GM18508 (cell line): Measurements from ENCODE around the gene MTR.

ENCODE experiments used
- ATAC-seq: cut with Tn5 transposase; IDR thresholded peaks from one replicate; pipeline ENCODE4 v1.9.1; 2021; ENCODE audit warnings: moderate number of reproducible peaks; ENCODE audit not compliant: insufficient read depth, unreplicated experiment

MTR gene

DNA sequence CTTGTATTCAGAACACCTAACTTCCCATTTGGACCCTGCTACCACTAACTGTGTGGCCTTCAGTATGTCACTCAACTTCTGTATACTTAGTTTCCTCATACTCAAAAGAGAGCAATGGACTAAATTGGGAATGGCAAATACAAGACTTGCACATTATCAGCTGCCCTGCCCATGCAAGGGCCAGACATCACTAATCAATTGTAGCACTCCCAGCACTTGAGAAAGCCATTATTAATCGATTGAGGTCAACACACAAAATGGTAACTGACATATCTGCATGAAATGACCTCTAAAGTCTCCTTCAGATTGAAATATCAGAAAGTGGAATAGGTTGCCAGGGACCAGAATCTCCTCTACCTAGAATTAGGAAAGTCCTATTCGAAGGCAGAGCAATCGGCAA is 149.9 kb downstream of the MTR start:
- no peak for ATAC-seq

DNA sequence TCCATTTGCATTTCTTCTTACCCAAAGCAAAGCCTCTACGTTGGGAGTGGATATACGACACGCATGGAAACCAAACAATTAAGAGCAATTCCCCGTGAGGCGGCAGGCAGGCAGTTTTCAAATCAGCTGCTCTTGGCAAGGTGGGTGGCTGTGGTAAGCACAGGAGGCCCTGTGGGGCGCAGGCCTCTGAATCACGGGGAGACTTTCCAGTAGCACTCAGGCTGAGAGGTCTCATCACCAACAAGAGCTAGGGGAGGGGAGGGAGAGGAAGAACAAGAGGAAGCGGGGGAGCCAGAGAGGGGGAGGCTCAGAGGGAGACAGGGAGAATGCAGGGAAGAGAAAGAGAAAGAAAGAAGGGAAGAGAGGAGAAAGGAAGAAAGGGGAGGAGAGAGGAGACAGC is 152.7 kb downstream of the MTR start:
- ATAC-seq: no peak

DNA sequence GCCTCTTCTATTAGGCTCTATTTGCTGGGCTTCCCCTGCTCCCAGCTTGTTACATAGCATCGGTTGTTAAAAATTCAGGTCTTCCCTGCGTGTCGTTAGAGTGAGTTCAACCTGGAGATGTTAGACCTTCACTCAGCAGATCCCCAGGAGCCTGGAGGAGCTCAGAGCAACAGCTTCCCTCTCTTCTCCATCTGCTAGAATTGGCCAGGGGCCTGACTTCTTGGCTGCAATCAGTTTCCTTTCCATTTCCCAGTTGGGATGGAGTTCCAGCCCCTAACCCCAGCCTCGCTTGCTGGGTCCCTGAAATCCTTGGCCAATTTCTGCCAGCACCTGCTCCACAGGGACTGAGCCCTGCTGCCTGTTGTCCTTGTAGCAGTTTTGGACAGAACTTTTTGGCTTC is 153.3 kb downstream of the MTR start:
- ATAC-seq: no peak

DNA sequence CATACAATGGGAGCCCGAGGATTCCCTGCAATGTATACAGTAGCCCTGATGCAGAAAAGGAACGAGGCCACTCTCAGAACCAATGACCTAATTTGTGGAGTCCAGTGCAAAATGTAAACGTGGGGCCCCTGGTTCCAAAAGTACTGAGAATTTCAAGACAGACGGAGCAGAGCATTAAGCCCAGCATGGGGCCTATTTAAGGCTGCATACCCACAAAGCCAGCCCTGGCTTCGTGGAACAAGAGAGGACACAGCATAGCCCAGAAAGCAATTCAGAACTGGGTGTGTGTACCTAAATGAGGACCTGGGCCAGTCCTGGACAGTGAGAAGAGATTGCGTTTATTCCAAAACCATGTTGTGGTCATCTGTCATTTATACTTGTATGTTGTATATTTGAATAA is 153.9 kb downstream of the MTR start:
- ATAC-seq: no peak

DNA sequence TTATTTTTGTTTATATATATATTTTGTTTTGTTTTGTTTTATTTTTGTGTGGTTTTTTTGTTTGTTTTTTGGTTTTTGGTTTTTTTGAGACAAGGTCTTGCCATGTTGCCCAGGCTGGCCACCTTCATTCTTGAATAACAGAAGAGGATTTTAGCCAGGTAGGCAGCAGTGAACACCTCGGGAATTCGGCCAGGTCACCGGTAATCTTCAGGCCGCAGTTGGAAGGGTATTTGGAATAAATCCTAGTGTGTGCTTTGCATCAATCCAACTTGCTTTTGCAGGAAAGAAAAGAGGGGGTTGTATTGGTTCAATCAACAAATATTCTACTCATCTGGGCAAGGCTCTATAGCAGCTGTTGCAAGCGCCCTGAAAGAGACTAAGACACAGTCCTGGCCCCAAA is 155.3 kb downstream of the MTR start:
- no peak for ATAC-seq

DNA sequence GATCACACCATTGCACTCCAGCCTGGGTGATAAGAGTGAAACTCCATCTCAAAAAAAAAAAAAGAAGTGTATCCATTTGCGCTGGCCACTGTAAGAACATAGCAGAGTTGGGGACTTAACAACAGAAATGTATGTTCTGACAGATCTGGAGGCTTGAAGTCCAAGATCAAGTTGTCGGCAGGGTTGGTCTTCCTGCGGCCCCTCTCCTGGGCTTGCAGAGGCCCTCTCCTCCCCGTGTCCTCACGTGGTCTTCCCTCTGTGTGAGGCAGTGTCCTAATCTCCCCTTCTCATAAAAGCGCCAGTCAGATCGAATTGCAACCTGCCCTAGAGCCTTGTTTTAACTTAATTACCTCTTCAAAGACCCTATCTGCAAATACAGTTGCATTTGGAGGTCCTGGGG is 156.6 kb downstream of the MTR start:
- no peak for ATAC-seq

DNA sequence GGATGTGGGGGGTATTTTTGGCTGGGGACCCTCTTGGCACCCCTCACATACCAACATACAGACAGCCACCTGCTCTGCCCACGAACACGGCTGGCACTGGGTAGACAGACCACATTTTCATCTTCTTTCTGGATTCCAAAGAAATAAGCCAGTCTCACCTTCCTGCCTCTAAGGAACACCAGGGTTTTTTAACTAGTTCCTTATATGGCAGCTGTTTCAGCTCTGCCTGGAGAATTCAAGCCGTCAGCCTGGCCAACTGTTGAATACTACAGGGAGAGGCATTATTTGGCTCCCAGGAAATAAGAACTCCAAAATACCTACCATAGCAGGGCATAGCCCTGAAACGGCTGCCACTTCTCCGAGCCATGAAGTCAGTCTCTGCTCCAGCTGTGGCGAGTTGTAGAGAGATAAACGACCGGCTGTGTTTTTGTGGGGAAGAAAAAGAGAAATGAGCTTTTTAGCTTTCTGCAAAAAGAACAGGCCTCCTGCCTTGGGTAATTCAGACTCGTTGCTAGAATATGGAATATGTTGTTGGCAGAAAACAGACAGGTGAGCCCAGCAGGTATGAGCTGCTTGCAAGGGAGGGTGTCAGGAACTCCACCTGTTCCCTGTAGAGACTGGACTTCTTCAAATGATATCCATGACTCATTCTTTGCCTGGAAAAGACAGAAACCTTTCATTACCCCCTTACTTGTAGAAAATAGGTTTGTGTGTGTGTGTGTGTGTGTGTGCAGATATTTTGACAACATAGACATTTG is 157.3 kb downstream of the MTR start:
- no peak for ATAC-seq

DNA sequence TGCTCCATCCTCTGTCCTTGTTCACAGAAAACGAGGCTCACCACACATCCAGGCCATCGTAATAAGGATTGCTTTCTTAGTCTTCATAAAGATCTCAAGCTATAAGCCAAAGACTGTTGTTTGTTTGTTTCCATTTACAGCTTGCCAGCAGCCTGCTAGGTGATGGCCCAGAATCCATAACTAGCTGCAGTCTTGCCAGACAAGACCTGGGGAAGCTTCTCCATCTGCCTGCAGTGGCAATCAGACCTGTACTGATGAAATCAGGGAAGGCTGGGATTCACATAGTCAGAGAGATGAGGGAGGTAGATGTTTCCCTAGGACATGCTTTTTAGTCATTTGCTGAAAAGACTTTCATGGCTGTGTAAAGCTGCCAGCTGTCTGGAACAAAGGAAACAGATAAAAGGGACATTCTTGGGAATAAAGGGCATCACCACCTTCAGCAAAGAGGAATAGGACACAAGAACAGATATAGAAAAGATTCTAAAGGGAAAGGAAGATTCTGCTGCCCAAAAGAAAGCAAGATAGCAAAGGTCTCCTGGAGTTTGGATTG is 158.1 kb downstream of the MTR start:
- no peak for ATAC-seq
